H9 (cell line): ENCODE results near the gene SMU1. TPM values are rescaled to one million over a fixed set of nuclear protein-coding genes. Genes with fewer than 3 reads are reported as not detected.

Source experiments
- DNase-seq: peaks from one replicate; pipeline ENCODE4 v3.0.0-alpha.2; 2017
- H2AFZ ChIP-seq: one replicate; pipeline ENCODE4 v1.6.1; 2013; ENCODE audit warnings: mild to moderate bottlenecking, low read length, control low read depth, moderate library complexity
- H2AK5ac ChIP-seq: 2 replicates; pipeline ENCODE4 v1.6.1; 2013; ENCODE audit warnings: low read length, control low read depth, mixed read lengths; ENCODE audit not compliant: insufficient read length
- H2BK120ac ChIP-seq: one replicate; pipeline ENCODE4 v1.6.1; 2013; ENCODE audit warnings: low read depth, mild to moderate bottlenecking, low read length, control low read depth, inconsistent platforms; ENCODE audit not compliant: poor library complexity, severe bottlenecking
- H2BK12ac ChIP-seq: 2 replicates; pipeline ENCODE4 v1.6.1; 2013; ENCODE audit warnings: low read length, control low read depth, mixed read lengths, low read depth; ENCODE audit not compliant: insufficient read length
- H2BK15ac ChIP-seq: 2 replicates; pipeline ENCODE4 v1.6.1; 2013; ENCODE audit warnings: low read depth, low read length, control low read depth
- H2BK20ac ChIP-seq: one replicate; pipeline ENCODE4 v1.6.1; 2013; ENCODE audit warnings: low read depth, mild to moderate bottlenecking, low read length, control low read depth, inconsistent platforms; ENCODE audit not compliant: poor library complexity, severe bottlenecking
- H2BK5ac ChIP-seq: 2 replicates; pipeline ENCODE4 v1.6.1; 2013; ENCODE audit warnings: low read length, control low read depth, mixed read lengths; ENCODE audit not compliant: insufficient read length
- H3K14ac ChIP-seq: 2 replicates; pipeline ENCODE4 v1.6.1; 2013; ENCODE audit warnings: low read length, control low read depth; ENCODE audit not compliant: insufficient read depth
- H3K18ac ChIP-seq: 2 replicates; pipeline ENCODE4 v1.6.1; 2013; ENCODE audit warnings: low read depth, mild to moderate bottlenecking, mixed read lengths, low read length, control low read depth; ENCODE audit not compliant: insufficient read length
- H3K23ac ChIP-seq: 2 replicates; pipeline ENCODE4 v1.6.1; 2013; ENCODE audit warnings: low read length, control low read depth, mixed read lengths, low read depth; ENCODE audit not compliant: insufficient read length
- H3K23me2 ChIP-seq: 2 replicates; pipeline ENCODE4 v1.6.1; 2013; ENCODE audit warnings: low read depth, mild to moderate bottlenecking, mixed read lengths, low read length, control low read depth; ENCODE audit not compliant: insufficient read length, poor library complexity, severe bottlenecking
- H3K27ac ChIP-seq: 2 replicates; pipeline ENCODE4 v1.5.1; 2013; ENCODE audit warnings: low read length, control low read depth, mixed read lengths, low read depth; ENCODE audit not compliant: insufficient read length
- H3K27me3 ChIP-seq: 2 replicates; pipeline ENCODE4 v1.6.1; 2013; ENCODE audit warnings: low read length, control low read depth, inconsistent platforms; ENCODE audit not compliant: insufficient read depth
- H3K4ac ChIP-seq: 2 replicates; pipeline ENCODE4 v1.6.1; 2013; ENCODE audit warnings: low read depth, mild to moderate bottlenecking, control low read depth, inconsistent platforms, low read length, moderate library complexity
- H3K4me1 ChIP-seq: 2 replicates; pipeline ENCODE4 v1.6.1; 2013; ENCODE audit warnings: low read length, control low read depth, inconsistent platforms; ENCODE audit not compliant: insufficient read depth
- H3K4me2 ChIP-seq: 2 replicates; pipeline ENCODE4 v1.6.1; 2013; ENCODE audit warnings: low read length, control low read depth, mixed read lengths; ENCODE audit not compliant: insufficient read length, insufficient read depth
- H3K56ac ChIP-seq: 2 replicates; pipeline ENCODE4 v1.6.1; 2013; ENCODE audit warnings: low read depth, mild to moderate bottlenecking, mixed read lengths, low read length, control low read depth; ENCODE audit not compliant: insufficient read length
- H3K79me1 ChIP-seq: 2 replicates; pipeline ENCODE4 v1.6.1; 2013; ENCODE audit warnings: low read depth, mild to moderate bottlenecking, moderate library complexity, low read length, control low read depth, inconsistent platforms; ENCODE audit not compliant: insufficient read depth, poor library complexity, severe bottlenecking
- H3K79me2 ChIP-seq: 2 replicates; pipeline ENCODE4 v1.6.1; 2013; ENCODE audit warnings: low read length, control low read depth, inconsistent platforms; ENCODE audit not compliant: insufficient read depth
- H3K9ac ChIP-seq: 2 replicates; pipeline ENCODE4 v1.6.1; 2013; ENCODE audit warnings: low read length, control low read depth, mixed read lengths; ENCODE audit not compliant: insufficient read length; ENCODE audit errors: extremely low read depth
- H3K9me3 ChIP-seq: one replicate; pipeline ENCODE4 v1.6.1; 2013; ENCODE audit warnings: low read depth, low read length, inconsistent platforms; ENCODE audit not compliant: control insufficient read depth
- H3T11ph ChIP-seq: one replicate; pipeline ENCODE4 v1.6.1; 2013; ENCODE audit warnings: mild to moderate bottlenecking, low read length, control low read depth, inconsistent platforms
- H4K20me1 ChIP-seq: one replicate; pipeline ENCODE4 v1.6.1; 2013; ENCODE audit not compliant: control insufficient read depth, insufficient read length, insufficient read depth
- H4K5ac ChIP-seq: 2 replicates; pipeline ENCODE4 v1.6.1; 2013; ENCODE audit warnings: low read depth, mild to moderate bottlenecking, mixed read lengths, low read length, control low read depth; ENCODE audit not compliant: insufficient read length
- H4K8ac ChIP-seq: replicated peaks from 2 replicates; pipeline ENCODE4 v1.6.1; 2013; ENCODE audit warnings: low read length, control low read depth, mixed read lengths, low read depth; ENCODE audit not compliant: insufficient read length
- H4K91ac ChIP-seq: 2 replicates; pipeline ENCODE4 v1.6.1; 2013; ENCODE audit warnings: low read depth, mild to moderate bottlenecking, moderate library complexity, mixed read lengths, low read length, control low read depth; ENCODE audit not compliant: insufficient read length
- H3K27ac Mint-ChIP-seq, 3 experiments: 2 replicates in 2 of 3; 3 replicates in 1 of 3; pipeline ENCODE4 v1.8.0; 2020 to 2021; ENCODE audit warnings: mixed read lengths in 3 of 3, mild to moderate bottlenecking in 1 of 3, moderate library complexity in 1 of 3
- H3K27me3 Mint-ChIP-seq: 2 replicates; pipeline ENCODE4 v1.8.0; 2021; ENCODE audit warnings: low read depth, mild to moderate bottlenecking, moderate library complexity, mixed read lengths
- H3K36me3 Mint-ChIP-seq, 3 experiments: 2 replicates in 2 of 3; 3 replicates in 1 of 3; pipeline ENCODE4 v1.8.0; 2020 to 2021; ENCODE audit warnings: low read depth in 3 of 3, mixed read lengths in 3 of 3; ENCODE audit not compliant: insufficient read depth in 1 of 3
- H3K4me1 Mint-ChIP-seq, 2 experiments: 2 replicates each; pipeline ENCODE4 v1.8.0; 2020; ENCODE audit warnings: mixed read lengths in 2 of 2
- H3K4me3 Mint-ChIP-seq, 2 experiments: 2 replicates in 1 of 2; 3 replicates in 1 of 2; pipeline ENCODE4 v1.8.0; 2020 to 2021; ENCODE audit warnings: mild to moderate bottlenecking in 2 of 2, mixed read lengths in 2 of 2, moderate library complexity in 1 of 2
- H3K9me3 Mint-ChIP-seq, 2 experiments: 2 replicates in 1 of 2; 3 replicates in 1 of 2; pipeline ENCODE4 v1.8.0; 2020; ENCODE audit warnings: mild to moderate bottlenecking in 2 of 2, mixed read lengths in 2 of 2, moderate library complexity in 1 of 2
- CTCF ChIP-seq: fragments of 200-600 bp; sonication (generic); conservative IDR thresholded peaks from 3 replicates; pipeline ENCODE4 v1.8.0; 2021; ENCODE audit warnings: antibody characterized with exemption, mild to moderate bottlenecking
- WGBS: extraction: QIAGEN DNeasy Blood & Tissue Kit; methylation state at CpG from one replicate; pipeline ENCODE4 v1.1.7; 2013; ENCODE audit warnings: missing lambda C conversion rate, low lambda C conversion rate, mixed read lengths; ENCODE audit not compliant: insufficient read length; ENCODE audit errors: extremely low coverage; 5-methylcytosine and 5-hydroxymethylcytosine counted together
- total RNA-seq: library from RNA; stranded (reverse); gene quantifications from 2 replicates; pipeline ENCODE4 v1.2.1, GENCODE V29; 2021

Gene SMU1
- total RNA-seq, 1 experiment from 2014 or later: 26.9 TPM

- Histone ChIP-seq H2BK12ac (no peak overlapping the region), H2BK120ac (no peak overlapping the region), H3K4me1 (no peaks in the 10 kb centered on the region), H2AFZ (no peak overlapping the region), H4K5ac (no peak overlapping the region), H3K4ac (no peak overlapping the region), H3K9ac (no peak overlapping the region), H4K20me1 (no peaks in the 10 kb centered on the region), H3K23me2 (no peaks in the 10 kb centered on the region), H3K56ac (no peak overlapping the region), H2AK5ac (no peak overlapping the region), H3K79me2 (no peaks in the 10 kb centered on the region), H4K91ac (no peak overlapping the region), H2BK15ac (no peak overlapping the region), H3T11ph (no peak overlapping the region), H3K4me2 (no peak overlapping the region), H3K79me1 (no peaks in the 10 kb centered on the region), H3K14ac (no peak overlapping the region), H2BK20ac (no peak overlapping the region), H3K23ac (no peak overlapping the region), H3K27ac (no peak overlapping the region), H3K27me3 (no peaks in the 10 kb centered on the region), H3K9me3 (no peaks in the 10 kb centered on the region), H4K8ac (no peak overlapping the region), H2BK5ac (no peak overlapping the region), H3K18ac (no peak overlapping the region)
- no peaks in the 10 kb centered on the region for H3K27me3 Mint-ChIP-seq
- H3K4me3 Mint-ChIP-seq: no peak overlapping the region
- no peaks in the 10 kb centered on the region; a peak in 2 of 7 replicates for H3K36me3 Mint-ChIP-seq
- H3K4me1 Mint-ChIP-seq: peaks cover 7 to 10% of the 10 kb centered on the region in 2 experiments
- no peak for TF ChIP-seq CTCF
- no peak for DNase-seq
- WGBS: no CpG with 5 or more reads among the region's 2 CpGs
- H3K9me3 Mint-ChIP-seq: no peaks in the 10 kb centered on the region
- H3K27ac Mint-ChIP-seq: no peak overlapping the region
Measured at GRCh38 chr9:33116860-33117259, 40.4 kb upstream of the SMU1 start.
